Esophagus (tissue), 2 donors: Measurements from ENCODE around the gene NAPEPLD. TPM values are rescaled to one million over a fixed set of nuclear protein-coding genes. Genes with fewer than 3 reads are reported as not detected.
"Not testable (repeated sequence)": the region's sequence is repeated elsewhere in the genome, so short reads cannot be mapped to it uniquely, and the experiment has no call there.

Experiments used
- H3K27ac ChIP-seq, 2 donors: one replicate each; pipeline ENCODE4 v1.5.1; 2013; ENCODE audit warnings: low read depth in 2 of 2, mild to moderate bottlenecking in 2 of 2, inconsistent platforms in 1 of 2, low read length in 1 of 2, moderate library complexity in 1 of 2
- H3K27me3 ChIP-seq, 2 donors: one replicate each; pipeline ENCODE4 v1.6.1; 2013; ENCODE audit warnings: low read length in 2 of 2, control low read depth in 1 of 2, mild to moderate bottlenecking in 1 of 2; ENCODE audit not compliant: insufficient read depth in 2 of 2, control insufficient read depth in 1 of 2
- H3K36me3 ChIP-seq, 2 donors: one replicate each; pipeline ENCODE4 v1.6.1; 2013; ENCODE audit warnings: low read length in 1 of 2; ENCODE audit not compliant: control insufficient read depth in 2 of 2, insufficient read depth in 2 of 2
- H3K4me1 ChIP-seq, 2 donors: one replicate each; pipeline ENCODE4 v1.6.1; 2013; ENCODE audit warnings: low read length in 1 of 2; ENCODE audit not compliant: control insufficient read depth in 2 of 2, insufficient read depth in 2 of 2
- H3K4me3 ChIP-seq, 2 donors: one replicate each; pipeline ENCODE4 v1.5.1; 2013; ENCODE audit warnings: low read length in 2 of 2, mild to moderate bottlenecking in 2 of 2, low read depth in 1 of 2, moderate library complexity in 1 of 2
- H3K9me3 ChIP-seq, 2 donors: one replicate each; pipeline ENCODE4 v1.6.1; 2013; ENCODE audit warnings: mild to moderate bottlenecking in 2 of 2, low read depth in 1 of 2, low read length in 1 of 2, moderate library complexity in 1 of 2; ENCODE audit not compliant: control insufficient read depth in 2 of 2, insufficient read depth in 1 of 2
- whole genome bisulfite sequencing, 2 donors: extraction: QIAGEN DNeasy Blood & Tissue Kit; methylation state at CpG; one replicate each; pipeline ENCODE4 v1.1.7; 2013; 5-methylcytosine and 5-hydroxymethylcytosine counted together
- polyA plus RNA-seq, 2 donors: library from polyadenylated mRNA; stranded (reverse); fragments of 200-250 nt; gene quantifications; one replicate each; pipeline ENCODE4 v1.2.3, GENCODE V29; 2013
- donor health status: healthy with polysubstance abuse.
- donor health status: Bipolar disorder and iron deficiency.

The NAPEPLD gene
- polyA plus RNA-seq, 2 donors: 1.1 to 1.7 TPM

DNA sequence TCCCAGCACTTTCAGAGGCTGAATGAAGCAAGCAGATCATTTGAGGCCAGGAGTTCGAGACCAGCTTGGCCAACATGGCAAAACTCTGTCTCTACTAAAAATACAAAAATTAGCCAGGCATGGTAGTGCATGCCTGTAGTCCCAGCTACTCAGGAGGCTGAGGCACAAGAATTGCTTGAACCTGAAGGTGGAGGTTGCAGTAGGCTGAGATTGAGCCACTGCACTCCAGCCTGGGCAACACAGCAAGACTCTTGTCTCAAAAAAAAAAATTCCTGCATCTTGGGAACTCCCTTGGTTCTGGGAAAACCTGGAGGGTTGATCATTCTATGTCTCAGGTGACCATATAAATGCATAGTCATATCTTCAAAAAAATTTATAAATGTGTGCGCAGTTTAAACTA lies 4.1 kb downstream of the NAPEPLD start:
- H3K27ac ChIP-seq, H3K4me1 ChIP-seq, H3K9me3 ChIP-seq, H3K27me3 ChIP-seq, H3K36me3 ChIP-seq, H3K4me3 ChIP-seq: not testable (repeated sequence)
- 97 to 100% methylated on average over 2 of the region's 2 CpGs for WGBS, 2 donors

- Histone ChIP-seq H3K4me3 (no peak overlapping the region), H3K36me3 (no peaks in the 10 kb centered on the region), H3K9me3 (no peaks in the 10 kb centered on the region), H3K27ac (no peak overlapping the region), H3K4me1 (no peaks in the 10 kb centered on the region), H3K27me3 (peaks cover 0 to 3% of the 10 kb centered on the region in 2 donors)
- 67 to 94% methylated on average over 1 of the region's 1 CpG for WGBS, 2 donors
Measured at GRCh38 chr7:103143868-103144267, 5.0 kb downstream of the NAPEPLD start.

DNA sequence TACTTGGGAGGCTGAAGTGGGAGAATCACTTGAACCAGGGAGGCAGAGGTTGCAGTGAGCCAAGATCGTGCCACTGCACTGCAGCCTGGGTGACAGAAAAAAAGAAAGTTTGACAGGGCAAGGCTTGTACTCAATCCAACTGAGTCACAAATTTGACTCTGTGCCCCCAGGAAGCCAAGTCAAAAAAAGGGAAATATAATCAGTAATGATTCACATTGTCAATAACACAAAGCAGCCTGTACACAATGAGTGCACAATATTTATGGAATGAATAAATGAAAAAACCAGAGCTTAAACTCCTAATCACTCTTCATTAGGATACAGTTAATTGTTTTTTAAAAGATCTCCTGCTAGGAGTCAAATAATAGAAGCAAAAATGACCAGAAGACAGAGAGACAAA lies 6.4 kb downstream of the NAPEPLD start:
- peaks cover 0 to 3% of the 10 kb centered on the region in 2 donors for H3K27me3 ChIP-seq
- WGBS, 2 donors: 59 to 70% methylated on average over 1 of the region's 1 CpG
- H3K36me3 ChIP-seq: no peaks in the 10 kb centered on the region
- no peak overlapping the region for H3K27ac ChIP-seq
- H3K4me1 ChIP-seq: no peaks in the 10 kb centered on the region
- no peaks in the 10 kb centered on the region for H3K9me3 ChIP-seq
- no peak overlapping the region for H3K4me3 ChIP-seq

GRCh38 chr7:103141753-103142404 lies 7.0 kb downstream of the NAPEPLD start:
- H3K27ac ChIP-seq: no peak overlapping the region

DNA sequence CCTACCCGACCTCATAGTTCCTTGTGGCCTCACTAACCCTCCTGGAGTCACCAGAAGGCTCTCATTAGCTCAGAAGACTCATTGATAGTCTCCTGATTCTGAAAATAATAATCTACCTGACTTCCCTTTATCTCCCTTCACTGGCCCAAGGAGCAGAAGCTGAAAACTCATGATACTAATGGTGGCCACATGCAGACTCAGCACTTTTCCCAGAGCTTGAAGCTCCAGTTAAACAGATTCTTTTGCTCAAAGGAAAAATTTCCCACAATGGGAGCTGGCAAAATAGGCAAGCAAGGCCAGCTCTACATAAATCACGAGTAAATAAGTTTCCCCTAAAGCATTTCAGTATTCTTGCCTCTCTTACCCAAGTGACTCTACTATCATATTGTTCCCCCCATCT lies 8.2 kb downstream of the NAPEPLD start:
- H3K27me3 ChIP-seq: peaks cover 0 to 3% of the 10 kb centered on the region in 2 donors
- no peak overlapping the region for H3K27ac ChIP-seq
- 91 to 93% methylated on average over 2 of the region's 2 CpGs for WGBS, 2 donors

More at GRCh38 chr7:103141753-103142404, 7.0 kb downstream of the NAPEPLD start:
- Histone ChIP-seq H3K27me3 (peaks cover 0 to 3% of the 10 kb centered on the region in 2 donors), H3K4me1 (no peaks in the 10 kb centered on the region), H3K4me3 (no peak overlapping the region), H3K9me3 (no peaks in the 10 kb centered on the region), H3K36me3 (no peaks in the 10 kb centered on the region)
- WGBS, 2 donors: 62 to 70% methylated on average over 8 of the region's 8 CpGs

DNA sequence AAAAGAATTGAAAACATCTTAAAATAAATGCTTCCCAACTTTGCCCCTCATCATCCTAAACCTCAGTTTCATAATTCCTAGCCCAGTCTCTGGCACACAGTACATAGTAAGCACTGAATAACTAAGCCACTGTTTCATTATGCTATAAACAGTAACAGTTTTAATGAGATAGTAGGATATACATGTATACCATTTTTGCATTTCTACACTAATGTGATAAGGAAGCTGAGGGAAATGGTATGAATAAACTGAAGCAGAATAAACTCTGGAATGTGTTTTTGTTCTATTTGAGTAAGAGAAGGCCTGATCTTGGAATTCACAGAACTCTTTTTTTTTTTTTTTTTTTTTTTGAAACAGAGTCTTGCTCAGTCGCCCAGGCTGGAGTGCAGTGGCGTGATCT lies 8.8 kb downstream of the NAPEPLD start:
- 93 to 100% methylated on average over 1 to 2 of the region's 2 CpGs for WGBS, 2 donors
- Histone ChIP-seq H3K27me3 (peaks cover 0 to 3% of the 10 kb centered on the region in 2 donors), H3K4me1 (no peaks in the 10 kb centered on the region), H3K36me3 (no peaks in the 10 kb centered on the region), H3K9me3 (no peaks in the 10 kb centered on the region), H3K27ac (no peak overlapping the region), H3K4me3 (no peak overlapping the region)

More for the DNA sequence above, 8.2 kb downstream of the NAPEPLD start:
- no peaks in the 10 kb centered on the region for H3K4me1 ChIP-seq
- no peak overlapping the region for H3K4me3 ChIP-seq
- no peaks in the 10 kb centered on the region for H3K36me3 ChIP-seq
- H3K9me3 ChIP-seq: no peaks in the 10 kb centered on the region

DNA sequence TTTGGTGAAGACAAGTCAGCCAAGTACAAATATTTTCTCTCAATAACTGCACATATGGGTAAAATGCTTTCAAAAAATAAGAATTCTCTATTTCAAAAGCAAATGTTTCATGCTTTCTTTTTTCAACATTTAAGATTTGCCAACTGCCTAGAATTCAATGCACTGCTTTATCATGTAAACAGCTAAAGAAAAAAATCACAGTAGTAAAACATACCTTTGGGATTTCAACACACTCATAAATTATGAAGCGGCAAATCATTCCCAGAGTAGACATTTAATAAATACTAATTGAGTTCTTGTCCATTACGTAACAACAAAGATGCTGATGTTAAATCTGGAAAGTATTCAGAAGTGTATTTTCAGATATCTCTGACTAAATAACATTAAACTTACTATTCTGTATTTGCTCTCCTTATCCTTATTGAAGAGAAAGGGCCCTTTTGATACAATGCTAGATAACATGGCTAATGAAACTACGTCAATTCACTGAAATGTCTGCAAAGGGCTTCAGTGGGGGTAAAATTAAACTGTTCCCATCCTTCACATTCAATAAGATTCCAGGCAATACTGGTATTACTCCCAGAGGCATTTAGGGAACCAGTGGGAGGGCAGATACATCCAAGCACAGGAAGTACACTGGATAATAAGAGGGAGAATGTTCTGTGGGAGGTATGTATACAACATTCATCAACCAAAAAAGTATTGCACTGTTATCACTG lies 13.9 kb downstream of the NAPEPLD start:
- H3K36me3 ChIP-seq: no peaks in the 10 kb centered on the region
- WGBS, 2 donors: 76 to 79% methylated on average over 3 of the region's 3 CpGs
- no peaks in the 10 kb centered on the region for H3K9me3 ChIP-seq
- H3K27me3 ChIP-seq: peaks cover 0 to 3% of the 10 kb centered on the region in 2 donors
- H3K4me3 ChIP-seq: no peak overlapping the region
- no peak overlapping the region for H3K27ac ChIP-seq
- no peaks in the 10 kb centered on the region for H3K4me1 ChIP-seq

DNA sequence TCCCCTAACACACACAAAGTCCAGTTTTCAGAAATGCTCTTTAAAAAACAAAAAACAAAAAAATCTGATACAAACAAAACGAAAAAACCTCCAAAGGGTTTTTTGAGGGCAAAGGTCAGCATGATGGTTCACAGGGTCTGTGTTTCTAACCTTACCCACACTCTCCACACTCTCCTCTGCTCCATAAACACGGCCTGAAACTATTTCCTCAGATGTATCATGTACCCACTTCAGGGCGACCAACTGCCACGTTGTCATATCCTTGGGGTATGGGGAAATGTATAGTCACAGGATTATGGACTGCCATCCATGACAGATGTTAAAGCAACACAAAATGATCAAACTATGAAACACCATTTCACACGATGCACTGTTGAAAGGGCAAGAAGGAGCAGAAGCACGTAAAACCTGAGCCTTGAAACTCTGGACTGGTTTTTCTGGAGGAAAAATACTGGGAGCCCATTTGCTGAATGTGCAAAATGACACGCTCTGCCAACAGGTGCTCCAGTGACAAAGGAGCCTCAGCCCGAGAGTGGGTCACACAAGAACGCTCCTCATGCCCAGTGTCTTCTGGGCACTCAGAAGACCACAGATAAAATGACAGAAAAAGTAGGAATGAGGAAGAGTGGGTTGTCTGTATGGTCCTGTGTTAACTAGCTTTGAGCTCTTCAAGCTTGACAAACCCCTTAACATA lies 15.8 kb downstream of the NAPEPLD start:
- Histone ChIP-seq H3K4me3 (no peak overlapping the region), H3K27me3 (no peaks in the 10 kb centered on the region), H3K9me3 (no peaks in the 10 kb centered on the region), H3K27ac (no peak overlapping the region), H3K4me1 (no peaks in the 10 kb centered on the region), H3K36me3 (peaks cover 0 to under 1% of the 10 kb centered on the region in 2 donors)
- 71 to 74% methylated on average over 9 of the region's 9 CpGs for WGBS, 2 donors

DNA sequence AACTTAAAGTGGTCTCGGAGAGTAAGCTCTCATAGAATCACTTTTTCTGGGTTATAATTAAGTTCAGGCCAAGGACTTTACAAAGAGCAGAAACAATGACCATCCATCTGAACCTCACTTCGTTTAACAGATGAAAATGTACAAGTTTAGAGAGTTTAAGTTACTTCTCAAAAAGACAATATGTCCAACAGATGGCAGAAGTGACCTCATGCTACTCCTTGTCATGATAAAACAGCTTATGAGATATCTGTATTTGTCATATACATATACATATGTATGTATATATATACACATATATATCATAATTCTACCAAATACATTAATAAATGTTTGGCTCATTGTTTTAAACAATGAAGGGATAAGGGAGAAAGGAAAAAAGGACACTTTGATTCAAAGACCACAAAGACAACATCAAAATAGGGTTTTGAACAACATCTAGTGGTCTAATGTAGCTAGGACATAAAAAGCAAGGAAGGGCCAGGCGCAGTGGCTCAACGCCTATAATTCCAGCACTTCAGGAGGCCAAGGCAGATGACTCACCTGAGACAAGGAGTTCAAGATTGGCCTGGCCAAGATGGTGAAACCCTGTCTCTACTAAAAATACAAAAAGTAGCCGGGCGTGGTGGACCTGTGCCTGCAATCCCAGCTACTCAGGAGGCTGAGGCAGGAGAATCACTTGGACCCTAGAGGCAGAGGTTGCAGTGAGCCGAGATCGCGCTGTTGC lies 17.8 kb downstream of the NAPEPLD start:
- H3K4me3 ChIP-seq: no peak overlapping the region
- H3K9me3 ChIP-seq: no peaks in the 10 kb centered on the region
- 72 to 84% methylated on average over 9 of the region's 9 CpGs for WGBS, 2 donors
- H3K4me1 ChIP-seq: no peaks in the 10 kb centered on the region
- no peak overlapping the region for H3K27ac ChIP-seq
- no peaks in the 10 kb centered on the region for H3K27me3 ChIP-seq
- peaks cover 0 to 3% of the 10 kb centered on the region in 2 donors for H3K36me3 ChIP-seq
